Measurements from ENCODE around the gene SEMA5B. TPM values are rescaled to one million over a fixed set of nuclear protein-coding genes. Genes with fewer than 3 reads are reported as not detected.

SEMA5B gene
- total RNA-seq, 4 donors from 2014 or later, result 0.16 to 1.2 (median 0.70) TPM

- ATAC-seq (ENCODE audit: low FRiP score), result no peak
- no peak for TF ChIP-seq CTCF (IDR thresholded peaks at IDR 0.05)
- no peak for DNase-seq (ENCODE audit: low spot score)
These were observed 44.0 kb upstream of the SEMA5B start for GRCh38 chr3:123071581-123071980.

DNA sequence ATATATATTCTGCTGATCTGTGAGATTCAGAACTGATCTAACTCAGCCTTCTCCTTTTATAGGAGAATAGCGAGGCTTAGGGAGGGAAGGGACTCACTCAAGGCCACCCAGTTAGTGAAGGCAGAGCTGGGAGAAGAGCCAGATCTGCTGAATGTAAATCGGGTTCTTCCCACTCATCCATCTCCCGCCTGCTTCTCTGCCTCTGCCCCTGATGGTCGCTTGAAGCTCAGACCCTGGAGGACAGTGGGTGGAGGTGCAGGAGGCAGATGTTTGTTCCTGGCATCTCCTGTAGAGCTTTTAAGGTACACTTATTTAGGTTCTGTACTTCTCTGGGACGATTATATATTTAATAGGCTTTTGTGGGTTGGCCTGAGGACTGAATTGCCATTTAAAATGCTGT lies 43.6 kb upstream of the SEMA5B start:
- TF ChIP-seq CTCF (IDR thresholded peaks at IDR 0.05), result no peak
- no peak for DNase-seq (ENCODE audit: low spot score)
- ATAC-seq (ENCODE audit: low FRiP score), result no peak

DNA sequence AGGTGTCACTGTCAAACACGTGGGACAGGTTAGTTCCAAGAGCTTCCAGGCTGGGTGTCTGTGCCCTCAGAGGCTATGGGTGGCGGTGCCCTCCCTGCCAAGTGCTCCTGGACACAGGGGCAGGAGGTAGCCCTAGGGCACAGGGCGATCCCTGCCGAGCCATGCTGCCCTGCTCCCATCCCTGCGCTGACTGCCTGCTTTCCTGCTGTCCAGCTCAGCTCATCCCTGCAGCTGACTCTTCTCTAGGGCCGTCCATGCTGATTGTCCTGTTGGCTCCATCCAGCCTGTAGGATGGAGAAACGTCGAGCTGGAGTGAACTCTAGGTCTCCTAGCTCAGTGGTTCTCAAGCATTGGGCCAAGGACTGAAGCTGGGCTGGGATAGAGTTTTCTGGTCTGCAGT lies 42.9 kb upstream of the SEMA5B start:
- DNase-seq (ENCODE audit: low spot score) (no peak), ATAC-seq (ENCODE audit: low FRiP score) (no peak)
- TF ChIP-seq CTCF (IDR thresholded peaks at IDR 0.05), result no peak

DNA sequence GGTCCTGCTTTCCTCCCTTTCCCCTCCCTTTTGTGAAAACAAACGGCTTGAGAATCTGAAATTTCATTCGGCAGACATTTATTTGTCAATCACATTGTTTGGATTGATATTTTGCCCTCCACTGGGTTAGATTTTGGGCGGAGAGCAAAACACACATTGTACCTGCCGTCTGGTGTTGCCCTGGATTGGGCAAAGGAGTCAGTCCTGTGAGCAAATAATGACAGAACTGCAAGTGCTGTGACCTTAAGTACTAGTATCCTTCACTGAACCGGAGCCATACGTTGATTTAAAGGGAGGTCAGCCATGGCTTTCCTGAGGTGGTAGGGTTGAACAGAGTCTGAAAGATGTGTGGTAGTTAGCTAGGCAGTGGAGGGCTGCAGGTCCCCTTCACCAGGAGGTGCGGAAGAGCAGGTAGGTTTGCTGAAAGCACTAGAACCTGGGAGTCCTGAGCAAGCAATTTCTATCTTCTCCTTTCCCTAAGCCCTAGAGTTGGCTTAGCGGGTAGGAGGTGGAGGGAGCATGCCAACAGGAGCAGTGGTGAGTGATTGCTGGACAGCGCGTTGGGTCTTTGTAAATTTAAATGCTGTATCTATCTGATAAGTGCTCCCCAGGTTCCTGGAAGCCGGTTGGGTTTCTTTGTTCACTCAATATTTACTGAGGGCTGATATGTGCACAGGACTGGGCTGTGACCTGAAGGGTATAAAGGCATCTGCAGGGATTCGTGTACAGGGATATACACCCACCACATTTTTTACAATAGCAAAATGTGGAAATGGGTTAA lies 41.2 kb upstream of the SEMA5B start:
- DNase-seq (ENCODE audit: low spot score) (no peak), ATAC-seq (ENCODE audit: low FRiP score) (no peak)
- TF ChIP-seq CTCF (IDR thresholded peaks at IDR 0.05), result no peak

GRCh38 chr3:123067689-123068600 lies 40.4 kb upstream of the SEMA5B start:
- no peak for ATAC-seq (ENCODE audit: low FRiP score)
- no peak for TF ChIP-seq CTCF (IDR thresholded peaks at IDR 0.05)
- no peak for DNase-seq (ENCODE audit: low spot score)

DNA sequence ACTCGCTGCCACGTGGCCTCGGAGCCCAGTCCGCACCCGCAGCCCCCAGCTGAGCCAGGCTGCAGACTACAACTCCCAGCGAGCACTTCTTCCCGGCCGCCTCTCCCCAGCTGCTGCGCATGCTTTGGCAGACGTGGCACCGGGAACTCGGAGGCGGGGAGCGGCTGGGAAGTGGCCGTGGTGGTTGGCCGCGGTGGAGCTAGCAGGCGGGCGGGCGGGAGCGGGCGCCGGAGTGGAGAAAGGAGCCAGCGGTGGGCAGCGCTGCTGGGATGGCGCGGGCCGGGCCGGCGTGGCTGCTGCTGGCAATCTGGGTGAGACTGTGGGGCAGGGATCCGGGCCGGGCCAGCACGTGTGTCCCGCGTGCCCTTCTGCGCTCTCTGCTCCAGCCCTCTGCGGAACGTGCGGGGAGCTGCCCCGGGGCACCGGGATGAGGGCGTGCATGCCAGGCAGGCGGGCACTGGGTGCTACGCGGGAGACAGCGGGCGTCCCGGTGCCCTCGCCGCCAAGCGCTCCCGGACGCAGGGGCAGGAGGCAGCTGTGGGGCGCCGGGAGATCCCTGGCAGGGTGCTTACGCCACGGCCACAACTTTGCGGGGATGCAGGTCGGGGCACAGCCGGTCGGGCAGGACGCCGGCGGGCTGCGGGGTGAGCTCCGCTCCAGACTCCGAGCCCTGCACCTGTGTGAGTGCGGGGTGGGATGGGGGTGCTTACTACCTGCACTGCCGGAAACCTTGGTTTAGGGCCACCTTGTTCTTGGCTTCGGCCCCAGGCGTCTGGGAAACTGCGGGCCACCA lies 39.5 kb upstream of the SEMA5B start, which contains the start of gene PDIA5:
Gene PDIA5, plus strand, starts transcription at position 130 of the 793 bp plus-strand sequence. Its CDS starts 140 bp downstream, at position 270.
- TF ChIP-seq CTCF (IDR thresholded peaks at IDR 0.05), result no peak
- ATAC-seq (ENCODE audit: low FRiP score), result peak; percentile 97
- peak; percentile 64 for DNase-seq (ENCODE audit: low spot score)

Data from omental fat pad (tissue), 4 donors.